Measurements from ENCODE around the gene SSBP3. TPM values are rescaled to one million over a fixed set of nuclear protein-coding genes. Genes with fewer than 3 reads are reported as not detected.

The SSBP3 gene
- total RNA-seq, 2 donors from 2014 or later = 7.9 to 23.1 TPM

GRCh38 chr1:54245501-54245900 is 160.7 kb downstream of the SSBP3 start:
- 85 to 88% methylated on average over 2 to 4 of the region's 4 CpGs for WGBS, 2 donors
- Histone ChIP-seq H3K4me1 (no peaks in the 10 kb centered on the region), H3K36me3 (replicated peaks in 1 of 2; ENCODE audit: insufficient read depth in 1 of 2, low read depth in 2 of 2) (peaks cover 0 to 2% of the 10 kb centered on the region in 2 donors), H3K9me3 (no peaks in the 10 kb centered on the region), H3K27ac (no peak overlapping the region), H3K4me3 (no peak overlapping the region), H3K27me3 (no peaks in the 10 kb centered on the region)
- DNase-seq (no peak), ATAC-seq (no peak)
- TF ChIP-seq POLR2A (IDR thresholded peaks at IDR 0.05) (no peak), CTCF (IDR thresholded peaks at IDR 0.05) (no peak)
- intact Hi-C loops (cut with DNase I) = no loop called here

DNA sequence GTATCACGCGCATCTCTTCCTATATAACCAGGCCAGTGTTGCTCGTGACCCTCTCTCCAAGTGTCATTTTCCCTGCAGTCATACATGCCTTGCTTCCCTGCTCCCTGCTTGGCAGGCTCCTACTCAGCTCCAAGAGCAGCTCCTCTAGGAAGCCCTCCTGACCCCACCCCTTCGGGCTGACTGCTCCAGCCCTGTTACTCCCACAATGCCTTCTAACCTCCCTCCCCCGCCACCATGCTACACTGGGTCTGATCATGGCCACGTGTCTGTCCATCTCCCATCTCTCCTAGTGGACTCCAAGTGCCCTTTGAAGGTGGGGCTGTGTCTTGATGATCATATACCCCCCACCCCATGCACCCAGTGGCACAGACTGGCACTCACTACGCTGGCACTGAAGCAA is 161.5 kb downstream of the SSBP3 start:
- H3K27me3 ChIP-seq = no peaks in the 10 kb centered on the region
- intact Hi-C loops (cut with DNase I) = no loop called here

DNA sequence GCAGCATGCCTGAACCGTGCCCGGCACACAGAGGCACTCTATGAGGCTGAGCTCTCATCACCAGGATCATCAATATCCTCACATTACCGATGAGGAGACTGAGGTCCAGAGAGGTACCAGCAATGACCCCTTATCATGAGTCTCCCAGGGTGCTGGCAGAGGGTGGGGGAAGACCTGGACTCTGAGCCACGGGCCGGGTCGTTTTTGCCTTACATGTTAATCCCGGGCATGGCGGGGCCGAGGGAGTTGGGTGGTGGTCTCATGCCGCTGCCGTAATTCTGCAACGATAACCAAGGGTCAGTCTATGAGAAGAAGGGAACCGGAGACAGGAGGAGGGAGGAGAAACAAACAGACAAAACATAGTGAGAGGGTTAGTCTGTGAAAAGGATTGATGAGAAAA is 163.2 kb downstream of the SSBP3 start:
- DNase-seq (no peak), ATAC-seq (no peak)
- TF ChIP-seq CTCF (IDR thresholded peaks at IDR 0.05) (no peak), POLR2A (IDR thresholded peaks at IDR 0.05) (no peak)
- Histone ChIP-seq H3K9me3 (no peaks in the 10 kb centered on the region), H3K4me1 (no peaks in the 10 kb centered on the region), H3K27me3 (no peaks in the 10 kb centered on the region), H3K36me3 (replicated peaks in 1 of 2; ENCODE audit: insufficient read depth in 1 of 2, low read depth in 2 of 2) (peaks cover 0 to 5% of the 10 kb centered on the region in 2 donors), H3K27ac (no peak overlapping the region), H3K4me3 (no peak overlapping the region)
- intact Hi-C loops (cut with DNase I) = no loop called here
- WGBS, 2 donors = 92% methylated on average over 13 of the region's 13 CpGs

More for the DNA sequence above, 161.5 kb downstream of the SSBP3 start:
- 90 to 97% methylated on average over 7 of the region's 7 CpGs for WGBS, 2 donors
- ATAC-seq (no peak), DNase-seq (no peak)
- Histone ChIP-seq H3K36me3 (replicated peaks in 1 of 2; ENCODE audit: insufficient read depth in 1 of 2, low read depth in 2 of 2) (peaks cover 0 to 2% of the 10 kb centered on the region in 2 donors), H3K4me1 (no peaks in the 10 kb centered on the region), H3K9me3 (no peaks in the 10 kb centered on the region), H3K27ac (no peak overlapping the region), H3K4me3 (no peak overlapping the region)
- TF ChIP-seq POLR2A (IDR thresholded peaks at IDR 0.05) = no peak
- no peak for TF ChIP-seq CTCF (IDR thresholded peaks at IDR 0.05)

- 63 to 84% methylated on average over 3 to 6 of the region's 6 CpGs for WGBS, 2 donors
- intact Hi-C loops (cut with DNase I) = no loop called here
- no peak for TF ChIP-seq CTCF (IDR thresholded peaks at IDR 0.05)
- TF ChIP-seq POLR2A (IDR thresholded peaks at IDR 0.05) = no peak
Observed at GRCh38 chr1:54241364-54241763, 164.8 kb downstream of the SSBP3 start.

GRCh38 chr1:54240741-54241335 is 165.4 kb downstream of the SSBP3 start:
- peaks cover 0 to 9% of the 10 kb centered on the region in 2 donors for H3K36me3 ChIP-seq (replicated peaks in 1 of 2; ENCODE audit: insufficient read depth in 1 of 2, low read depth in 2 of 2)
- H3K9me3 ChIP-seq = no peaks in the 10 kb centered on the region
- DNase-seq = no peak
- TF ChIP-seq CTCF (IDR thresholded peaks at IDR 0.05) (no peak), POLR2A (IDR thresholded peaks at IDR 0.05) (no peak)
- H3K27me3 ChIP-seq = no peaks in the 10 kb centered on the region
- ATAC-seq = no peak
- H3K4me3 ChIP-seq = no peak overlapping the region
- no peak overlapping the region for H3K27ac ChIP-seq
- 94 to 98% methylated on average over 8 to 12 of the region's 12 CpGs for WGBS, 2 donors
- no peaks in the 10 kb centered on the region for H3K4me1 ChIP-seq
- intact Hi-C loops (cut with DNase I) = no loop called here

More at GRCh38 chr1:54241364-54241763, 164.8 kb downstream of the SSBP3 start:
- no peak for DNase-seq
- H3K4me1 ChIP-seq = no peaks in the 10 kb centered on the region
- no peaks in the 10 kb centered on the region for H3K9me3 ChIP-seq
- ATAC-seq = no peak
- H3K36me3 ChIP-seq (replicated peaks in 1 of 2; ENCODE audit: insufficient read depth in 1 of 2, low read depth in 2 of 2) = peaks cover 0 to 9% of the 10 kb centered on the region in 2 donors
- H3K4me3 ChIP-seq = no peak overlapping the region
- H3K27ac ChIP-seq = no peak overlapping the region
- no peaks in the 10 kb centered on the region for H3K27me3 ChIP-seq

Data from body of pancreas (tissue), 4 donors.